SU-DHL-6 (cell line): ENCODE results near the gene MGAT4A.

ENCODE experiments used
- EZH2phosphoT487 ChIP-seq: fragments of 200-600 bp; sonication (generic), shearing (Covaris generic); conservative IDR thresholded peaks from 2 replicates; pipeline ENCODE4 v1.6.1; 2018; ENCODE audit warnings: mild to moderate bottlenecking, antibody characterized with exemption, low read length, moderate library complexity, mixed read lengths
- TF ChIP-seq, protein P1 (sequence below): fragments of 200-600 bp; sonication (generic); IDR thresholded peaks from one replicate; pipeline ENCODE4 v1.5.1; 2017; ENCODE audit warnings: antibody characterized with exemption, mild to moderate bottlenecking, low read length, moderate library complexity; ENCODE audit not compliant: insufficient read depth, poor library complexity, severe bottlenecking

GRCh38 chr2:98570356-98570755 lies 160.6 kb downstream of the MGAT4A start:
- TF ChIP-seq, protein P1, sequence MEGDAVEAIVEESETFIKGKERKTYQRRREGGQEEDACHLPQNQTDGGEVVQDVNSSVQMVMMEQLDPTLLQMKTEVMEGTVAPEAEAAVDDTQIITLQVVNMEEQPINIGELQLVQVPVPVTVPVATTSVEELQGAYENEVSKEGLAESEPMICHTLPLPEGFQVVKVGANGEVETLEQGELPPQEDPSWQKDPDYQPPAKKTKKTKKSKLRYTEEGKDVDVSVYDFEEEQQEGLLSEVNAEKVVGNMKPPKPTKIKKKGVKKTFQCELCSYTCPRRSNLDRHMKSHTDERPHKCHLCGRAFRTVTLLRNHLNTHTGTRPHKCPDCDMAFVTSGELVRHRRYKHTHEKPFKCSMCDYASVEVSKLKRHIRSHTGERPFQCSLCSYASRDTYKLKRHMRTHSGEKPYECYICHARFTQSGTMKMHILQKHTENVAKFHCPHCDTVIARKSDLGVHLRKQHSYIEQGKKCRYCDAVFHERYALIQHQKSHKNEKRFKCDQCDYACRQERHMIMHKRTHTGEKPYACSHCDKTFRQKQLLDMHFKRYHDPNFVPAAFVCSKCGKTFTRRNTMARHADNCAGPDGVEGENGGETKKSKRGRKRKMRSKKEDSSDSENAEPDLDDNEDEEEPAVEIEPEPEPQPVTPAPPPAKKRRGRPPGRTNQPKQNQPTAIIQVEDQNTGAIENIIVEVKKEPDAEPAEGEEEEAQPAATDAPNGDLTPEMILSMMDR, result no peak
- no peak for TF ChIP-seq EZH2phosphoT487
